Esophagus muscularis mucosa (tissue), 4 donors: ENCODE results near the gene ZNF407. TPM values are rescaled to one million over a fixed set of nuclear protein-coding genes. Genes with fewer than 3 reads are reported as not detected.

Source experiments
- DNase-seq: peaks from one replicate; pipeline ENCODE4 v3.0.0-alpha.2; 2017; ENCODE audit errors: extremely low spot score
- H3K27ac ChIP-seq, 4 donors: fragments of 200-600 bp; sonication (generic); replicated peaks in 1 of 4; 1 replicate in 3 of 4; 2 replicates in 1 of 4; pipeline ENCODE4 v1.5.1; 2016 to 2019; ENCODE audit warnings: mild to moderate bottlenecking in 1 of 4
- H3K27me3 ChIP-seq, 4 donors: fragments of 200-600 bp; sonication (generic); one replicate each; pipeline versions ENCODE4 v1.5.1 to v1.6.0; 2016 to 2019
- H3K36me3 ChIP-seq, 4 donors: fragments of 200-600 bp; sonication (generic); one replicate each; pipeline ENCODE4 v1.5.1; 2016 to 2019
- H3K4me1 ChIP-seq, 4 donors: fragments of 200-600 bp; sonication (generic); one replicate each; pipeline ENCODE4 v1.5.1; 2016 to 2019
- H3K4me3 ChIP-seq, 4 donors: fragments of 200-600 bp; sonication (generic); 1 replicate in 2 of 4; 2 replicates in 2 of 4; pipeline ENCODE4 v1.5.1; 2016 to 2019; ENCODE audit warnings: mild to moderate bottlenecking in 4 of 4, moderate library complexity in 1 of 4
- H3K9me3 ChIP-seq, 4 donors: fragments of 200-600 bp; sonication (generic); 1 replicate in 3 of 4; 2 replicates in 1 of 4; pipeline ENCODE4 v1.5.1; 2016 to 2019
- EP300 ChIP-seq: sonication (generic); formaldehyde crosslinking; IDR thresholded peaks from one replicate; pipeline ENCODE4 v1.6.1; 2017; ENCODE audit warnings: antibody characterized with exemption
- POLR2A ChIP-seq: fragments of 450-650 bp; IDR thresholded peaks from one replicate; pipeline ENCODE4 v1.6.1; 2017; ENCODE audit warnings: antibody characterized with exemption, moderate library complexity, mild to moderate bottlenecking, low read depth
- POLR2AphosphoS5 ChIP-seq, 2 donors: sonication (generic); formaldehyde crosslinking; IDR thresholded peaks; one replicate each; pipeline ENCODE4 v1.6.1; 2017; ENCODE audit warnings: antibody characterized with exemption in 2 of 2
- WGBS: methylation state at CpG from one replicate; pipeline ENCODE4 v1.1.5; 2018; 5-methylcytosine and 5-hydroxymethylcytosine counted together
- intact Hi-C: fragments of 100-400 bp; cut with DNase I; formaldehyde crosslinking; loops from one replicate; pipeline ENCODE4 v1.15.1; 2023
- total RNA-seq, 4 donors: library from RNA; depleted of rRNA; stranded (reverse); fragments of >200 nt; gene quantifications; one replicate each; pipeline versions ENCODE4 v1.1.0 to v1.2.1, GENCODE V29; 2016
- TF ChIP-seq, protein P1 (sequence below), 3 experiments: fragments of 200-600 bp in 2 of 3; fragments of 450-650 bp in 1 of 3; sonication (generic) in 2 of 3; IDR thresholded peaks; one replicate each; pipeline ENCODE4 v1.5.1; 2017 to 2019; ENCODE audit warnings: antibody characterized with exemption in 3 of 3, mild to moderate bottlenecking in 2 of 3, moderate library complexity in 1 of 3

ZNF407 gene
- total RNA-seq, 4 donors from 2014 or later = 13.9 to 19.1 (median 17.2) TPM

GRCh38 chr18:74695170-74695569 is 97.5 kb downstream of the ZNF407 start:
- no peak for TF ChIP-seq POLR2AphosphoS5 (IDR thresholded peaks at IDR 0.05)
- TF ChIP-seq POLR2A = no peak
- no peak for TF ChIP-seq EP300

GRCh38 chr18:74698881-74699280 is 101.2 kb downstream of the ZNF407 start:
- TF ChIP-seq POLR2A (no peak), EP300 (no peak)
- TF ChIP-seq, protein P1, sequence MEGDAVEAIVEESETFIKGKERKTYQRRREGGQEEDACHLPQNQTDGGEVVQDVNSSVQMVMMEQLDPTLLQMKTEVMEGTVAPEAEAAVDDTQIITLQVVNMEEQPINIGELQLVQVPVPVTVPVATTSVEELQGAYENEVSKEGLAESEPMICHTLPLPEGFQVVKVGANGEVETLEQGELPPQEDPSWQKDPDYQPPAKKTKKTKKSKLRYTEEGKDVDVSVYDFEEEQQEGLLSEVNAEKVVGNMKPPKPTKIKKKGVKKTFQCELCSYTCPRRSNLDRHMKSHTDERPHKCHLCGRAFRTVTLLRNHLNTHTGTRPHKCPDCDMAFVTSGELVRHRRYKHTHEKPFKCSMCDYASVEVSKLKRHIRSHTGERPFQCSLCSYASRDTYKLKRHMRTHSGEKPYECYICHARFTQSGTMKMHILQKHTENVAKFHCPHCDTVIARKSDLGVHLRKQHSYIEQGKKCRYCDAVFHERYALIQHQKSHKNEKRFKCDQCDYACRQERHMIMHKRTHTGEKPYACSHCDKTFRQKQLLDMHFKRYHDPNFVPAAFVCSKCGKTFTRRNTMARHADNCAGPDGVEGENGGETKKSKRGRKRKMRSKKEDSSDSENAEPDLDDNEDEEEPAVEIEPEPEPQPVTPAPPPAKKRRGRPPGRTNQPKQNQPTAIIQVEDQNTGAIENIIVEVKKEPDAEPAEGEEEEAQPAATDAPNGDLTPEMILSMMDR (IDR thresholded peaks at IDR 0.05) = no peak
- Histone ChIP-seq H3K36me3 (peaks cover 0 to 5% (median 0%) of the 10 kb centered on the region in 4 donors), H3K4me3 (no peak overlapping the region), H3K27ac (no peak overlapping the region), H3K27me3 (no peaks in the 10 kb centered on the region), H3K4me1 (no peaks in the 10 kb centered on the region), H3K9me3 (no peaks in the 10 kb centered on the region)
- 89% methylated on average over 4 of the region's 4 CpGs for WGBS
- no peak for DNase-seq
- intact Hi-C loops = no loop called here

More at GRCh38 chr18:74695170-74695569, 97.5 kb downstream of the ZNF407 start:
- Histone ChIP-seq H3K27me3 (no peaks in the 10 kb centered on the region), H3K27ac (no peak overlapping the region), H3K36me3 (no peaks in the 10 kb centered on the region), H3K9me3 (no peaks in the 10 kb centered on the region), H3K4me1 (no peaks in the 10 kb centered on the region), H3K4me3 (no peak overlapping the region)
- no peak for DNase-seq
- WGBS = 97% methylated on average over 5 of the region's 5 CpGs
- intact Hi-C loops = no loop called here

- Histone ChIP-seq H3K4me3 (no peak overlapping the region), H3K4me1 (no peaks in the 10 kb centered on the region), H3K36me3 (peaks cover 0 to 5% (median 0%) of the 10 kb centered on the region in 4 donors), H3K27me3 (no peaks in the 10 kb centered on the region), H3K27ac (no peak overlapping the region), H3K9me3 (no peaks in the 10 kb centered on the region)
- no peak for DNase-seq
- TF ChIP-seq EP300 (no peak), POLR2AphosphoS5 (IDR thresholded peaks at IDR 0.05) (no peak), POLR2A (no peak)
- TF ChIP-seq, protein P1 (IDR thresholded peaks at IDR 0.05) = no peak
- intact Hi-C loops = no loop called here
- 77% methylated on average over 3 of the region's 3 CpGs for WGBS
Observed at GRCh38 chr18:74699455-74699854, 101.8 kb downstream of the ZNF407 start.

GRCh38 chr18:74702950-74703349 is 105.3 kb downstream of the ZNF407 start:
- no peaks in the 10 kb centered on the region for H3K4me1 ChIP-seq
- intact Hi-C loops = no loop called here
- DNase-seq = no peak
- peaks cover 0 to 5% (median 0%) of the 10 kb centered on the region in 4 donors for H3K36me3 ChIP-seq
- no peaks in the 10 kb centered on the region for H3K27me3 ChIP-seq
- TF ChIP-seq POLR2A = no peak
- TF ChIP-seq POLR2AphosphoS5 (IDR thresholded peaks at IDR 0.05) = no peak
- TF ChIP-seq, protein P1 (IDR thresholded peaks at IDR 0.05) = no peak
- TF ChIP-seq EP300 = no peak
- no peak overlapping the region for H3K27ac ChIP-seq
- WGBS = 63% methylated on average over 3 of the region's 3 CpGs
- no peaks in the 10 kb centered on the region for H3K9me3 ChIP-seq
- H3K4me3 ChIP-seq = no peak overlapping the region

GRCh38 chr18:74708169-74708568 is 110.5 kb downstream of the ZNF407 start:
- Histone ChIP-seq H3K36me3 (peaks cover 0 to 2% (median 0%) of the 10 kb centered on the region in 4 donors), H3K9me3 (no peaks in the 10 kb centered on the region), H3K4me1 (no peaks in the 10 kb centered on the region), H3K4me3 (no peak overlapping the region), H3K27me3 (no peaks in the 10 kb centered on the region), H3K27ac (no peak overlapping the region)
- no peak for TF ChIP-seq POLR2A
- TF ChIP-seq EP300 = no peak
- TF ChIP-seq POLR2AphosphoS5 (IDR thresholded peaks at IDR 0.05) = no peak
- TF ChIP-seq, protein P1 (IDR thresholded peaks at IDR 0.05) = no peak
- DNase-seq = no peak
- intact Hi-C loops = no loop called here
